Measurements from ENCODE around the gene SUSD1. TPM values are rescaled to one million over a fixed set of nuclear protein-coding genes. Genes with fewer than 3 reads are reported as not detected.

The SUSD1 gene
- total and polyA plus RNA-seq, 9 of the 15 experiments (the other 6 are each of a cell fraction or from before 2014, with no cell fraction given) = 10.9 to 44.4 (median 36.1) TPM

- no peak; the same call in 1 of the 2 replicates for TF ChIP-seq ERF (CRISPR knock-in tag; IDR thresholded peaks at IDR 0.05)
- TF ChIP-seq TAF15 (IDR thresholded peaks at IDR 0.05; ENCODE audit: low read depth, low read length) = no peak
- 0 out of 4 replicates have a peak, but pooled peaks of 1 of the 2 experiments have one; percentile 20 for TF ChIP-seq MAZ (CRISPR knock-in tag; conservative IDR thresholded peaks at IDR 0.05 in 1 of 2, IDR thresholded peaks at IDR 0.05 in 1 of 2)
- TF ChIP-seq ZFX (CRISPR knock-in tag; IDR thresholded peaks at IDR 0.05) = peak; percentile 46; the same call in 1 of the 2 replicates
- TF ChIP-seq MAX (CRISPR knock-in tag; IDR thresholded peaks at IDR 0.05) = peak; percentile 60
- 0 out of 2 replicates have a peak, but pooled peaks have one; percentile 38 for TF ChIP-seq POLR2A (conservative IDR thresholded peaks at IDR 0.05)
- no peak for TF ChIP-seq NR4A1 (CRISPR knock-in tag; IDR thresholded peaks at IDR 0.05)
- TF ChIP-seq NR4A1 (tag; IDR thresholded peaks at IDR 0.05) = peak; percentile 57; the same call in 1 of the 2 replicates
- 0 out of 2 replicates have a peak, but pooled peaks have one; percentile 18 for TF ChIP-seq MYNN (IDR thresholded peaks at IDR 0.05)
- TF ChIP-seq MYNN (CRISPR knock-in tag; IDR thresholded peaks at IDR 0.05) = no peak
- TF ChIP-seq TFAP4 (CRISPR knock-in tag; IDR thresholded peaks at IDR 0.05; ENCODE audit: borderline replicate concordance) = peak; percentile 40; the same call in 1 of the 2 replicates
- TF ChIP-seq TSC22D4 (tag; IDR thresholded peaks at IDR 0.05) = no peak
- TF ChIP-seq HEY1 (CRISPR knock-in tag; IDR thresholded peaks at IDR 0.05; ENCODE audit: borderline replicate concordance) = no peak
- peak; percentile 60; the same call in 1 of the 2 replicates for TF ChIP-seq ZC3H4 (CRISPR knock-in tag; IDR thresholded peaks at IDR 0.05; ENCODE audit: borderline replicate concordance)
- peak; percentile 54; the same call in 1 of the 2 replicates for TF ChIP-seq ZBED1 (IDR thresholded peaks at IDR 0.05)
- 0 out of 2 replicates have a peak, but pooled peaks have one; percentile 20 for TF ChIP-seq HNRNPL (IDR thresholded peaks at IDR 0.05; ENCODE audit: low read depth, low read length)
- peak; percentile 25; the same call in 1 of the 2 replicates for TF ChIP-seq STAG1 (CRISPR knock-in tag; IDR thresholded peaks at IDR 0.05; ENCODE audit: borderline replicate concordance)
- TF ChIP-seq ZNF76 (CRISPR knock-in tag; IDR thresholded peaks at IDR 0.05; ENCODE audit: borderline replicate concordance) = 0 out of 2 replicates have a peak, but pooled peaks have one; percentile 51
- no peak for TF ChIP-seq NR2C1 (IDR thresholded peaks at IDR 0.05)
- TF ChIP-seq NR2C1 (tag; IDR thresholded peaks at IDR 0.05) = 0 out of 2 replicates have a peak, but pooled peaks have one; percentile 10
- TF ChIP-seq U2AF2 (optimal IDR thresholded peaks at IDR 0.05; ENCODE audit: low read depth, low read length) = no peak
These were observed 1.4 kb downstream of the SUSD1 start (continued) for GRCh38 chr9:112173489-112174221.

Data from K562 (cell line).